Measurements from ENCODE around the gene ADD3.

ADD3 gene

GRCh38 chr10:110151467-110151866 is 143.7 kb downstream of the ADD3 start:
- Histone ChIP-seq H3K9me3 (ENCODE audit: control insufficient read depth, low read depth, low read length) (no peaks in the 10 kb centered on the region), H3K27me3 (ENCODE audit: control insufficient read depth, insufficient read depth, low read length) (peaks cover 16% of the 10 kb centered on the region), H3K4me3 (ENCODE audit: low read length) (no peak overlapping the region), H3K9ac (ENCODE audit: low read length) (no peak overlapping the region), H3K27ac (ENCODE audit: low read length) (no peak overlapping the region), H3K4me1 (ENCODE audit: control insufficient read depth, low read depth, low read length) (no peaks in the 10 kb centered on the region), H3K36me3 (ENCODE audit: control insufficient read depth, low read depth, low read length) (no peaks in the 10 kb centered on the region)

GRCh38 chr10:110151971-110152370 is 144.2 kb downstream of the ADD3 start:
- H3K27me3 ChIP-seq (ENCODE audit: control insufficient read depth, insufficient read depth, low read length), result peaks cover 18% of the 10 kb centered on the region
- no peaks in the 10 kb centered on the region for H3K9me3 ChIP-seq (ENCODE audit: control insufficient read depth, low read depth, low read length)
- H3K27ac ChIP-seq (ENCODE audit: low read length), result no peak overlapping the region
- H3K9ac ChIP-seq (ENCODE audit: low read length), result no peak overlapping the region
- no peaks in the 10 kb centered on the region for H3K36me3 ChIP-seq (ENCODE audit: control insufficient read depth, low read depth, low read length)
- no peaks in the 10 kb centered on the region for H3K4me1 ChIP-seq (ENCODE audit: control insufficient read depth, low read depth, low read length)
- H3K4me3 ChIP-seq (ENCODE audit: low read length), result no peak overlapping the region

- H3K36me3 ChIP-seq (ENCODE audit: control insufficient read depth, low read depth, low read length), result no peaks in the 10 kb centered on the region
- no peaks in the 10 kb centered on the region for H3K9me3 ChIP-seq (ENCODE audit: control insufficient read depth, low read depth, low read length)
- H3K9ac ChIP-seq (ENCODE audit: low read length), result no peak overlapping the region
- H3K4me3 ChIP-seq (ENCODE audit: low read length), result no peak overlapping the region
- H3K27me3 ChIP-seq (ENCODE audit: control insufficient read depth, insufficient read depth, low read length), result peaks cover 31% of the 10 kb centered on the region
- no peak overlapping the region for H3K27ac ChIP-seq (ENCODE audit: low read length)
- no peaks in the 10 kb centered on the region for H3K4me1 ChIP-seq (ENCODE audit: control insufficient read depth, low read depth, low read length)
These were observed 145.6 kb downstream of the ADD3 start for GRCh38 chr10:110153396-110153795.

- no peaks in the 10 kb centered on the region for H3K4me1 ChIP-seq (ENCODE audit: control insufficient read depth, low read depth, low read length)
- no peak overlapping the region for H3K9ac ChIP-seq (ENCODE audit: low read length)
- no peak overlapping the region for H3K4me3 ChIP-seq (ENCODE audit: low read length)
- no peak overlapping the region for H3K27ac ChIP-seq (ENCODE audit: low read length)
- H3K9me3 ChIP-seq (ENCODE audit: control insufficient read depth, low read depth, low read length), result no peaks in the 10 kb centered on the region
- no peaks in the 10 kb centered on the region for H3K36me3 ChIP-seq (ENCODE audit: control insufficient read depth, low read depth, low read length)
- H3K27me3 ChIP-seq (ENCODE audit: control insufficient read depth, insufficient read depth, low read length), result peaks cover 45% of the 10 kb centered on the region
These were observed 148.3 kb downstream of the ADD3 start for GRCh38 chr10:110156046-110156445.

GRCh38 chr10:110158051-110159005 is 150.5 kb downstream of the ADD3 start:
- H3K27me3 ChIP-seq (ENCODE audit: control insufficient read depth, insufficient read depth, low read length), result peaks cover 59% of the 10 kb centered on the region
- no peak overlapping the region for H3K9ac ChIP-seq (ENCODE audit: low read length)
- H3K9me3 ChIP-seq (ENCODE audit: control insufficient read depth, low read depth, low read length), result no peaks in the 10 kb centered on the region
- H3K36me3 ChIP-seq (ENCODE audit: control insufficient read depth, low read depth, low read length), result no peaks in the 10 kb centered on the region
- peaks cover 6% of the 10 kb centered on the region for H3K4me1 ChIP-seq (ENCODE audit: control insufficient read depth, low read depth, low read length)
- no peak overlapping the region for H3K4me3 ChIP-seq (ENCODE audit: low read length)
- no peak overlapping the region for H3K27ac ChIP-seq (ENCODE audit: low read length)

GRCh38 chr10:110160081-110160480 is 152.3 kb downstream of the ADD3 start:
- H3K4me1 ChIP-seq (ENCODE audit: control insufficient read depth, low read depth, low read length), result peaks cover 14% of the 10 kb centered on the region
- H3K4me3 ChIP-seq (ENCODE audit: low read length), result no peak overlapping the region
- H3K9me3 ChIP-seq (ENCODE audit: control insufficient read depth, low read depth, low read length), result no peaks in the 10 kb centered on the region
- H3K27ac ChIP-seq (ENCODE audit: low read length), result no peak overlapping the region
- H3K9ac ChIP-seq (ENCODE audit: low read length), result no peak overlapping the region
- H3K27me3 ChIP-seq (ENCODE audit: control insufficient read depth, insufficient read depth, low read length), result peaks cover 76% of the 10 kb centered on the region
- H3K36me3 ChIP-seq (ENCODE audit: control insufficient read depth, low read depth, low read length), result no peaks in the 10 kb centered on the region

GRCh38 chr10:110160522-110160921 is 152.7 kb downstream of the ADD3 start:
- Histone ChIP-seq H3K4me3 (ENCODE audit: low read length) (no peak overlapping the region), H3K9ac (ENCODE audit: low read length) (no peak overlapping the region), H3K27me3 (ENCODE audit: control insufficient read depth, insufficient read depth, low read length) (peaks cover 81% of the 10 kb centered on the region), H3K27ac (ENCODE audit: low read length) (no peak overlapping the region), H3K36me3 (ENCODE audit: control insufficient read depth, low read depth, low read length) (no peaks in the 10 kb centered on the region), H3K4me1 (ENCODE audit: control insufficient read depth, low read depth, low read length) (peaks cover 14% of the 10 kb centered on the region), H3K9me3 (ENCODE audit: control insufficient read depth, low read depth, low read length) (no peaks in the 10 kb centered on the region)

GRCh38 chr10:110162741-110163145 is 155.0 kb downstream of the ADD3 start:
- H3K4me1 ChIP-seq (ENCODE audit: control insufficient read depth, low read depth, low read length), result peaks cover 14% of the 10 kb centered on the region
- H3K27ac ChIP-seq (ENCODE audit: low read length), result no peak overlapping the region
- H3K4me3 ChIP-seq (ENCODE audit: low read length), result no peak overlapping the region
- H3K9me3 ChIP-seq (ENCODE audit: control insufficient read depth, low read depth, low read length), result no peaks in the 10 kb centered on the region
- no peak overlapping the region for H3K9ac ChIP-seq (ENCODE audit: low read length)
- peaks cover 93% of the 10 kb centered on the region for H3K27me3 ChIP-seq (ENCODE audit: control insufficient read depth, insufficient read depth, low read length)
- H3K36me3 ChIP-seq (ENCODE audit: control insufficient read depth, low read depth, low read length), result no peaks in the 10 kb centered on the region

- no peak overlapping the region for H3K9ac ChIP-seq (ENCODE audit: low read length)
- H3K4me1 ChIP-seq (ENCODE audit: control insufficient read depth, low read depth, low read length), result peaks cover 16% of the 10 kb centered on the region
- H3K27me3 ChIP-seq (ENCODE audit: control insufficient read depth, insufficient read depth, low read length), result peaks cover 95% of the 10 kb centered on the region
- H3K27ac ChIP-seq (ENCODE audit: low read length), result no peak overlapping the region
- H3K4me3 ChIP-seq (ENCODE audit: low read length), result no peak overlapping the region
- H3K9me3 ChIP-seq (ENCODE audit: control insufficient read depth, low read depth, low read length), result no peaks in the 10 kb centered on the region
- no peaks in the 10 kb centered on the region for H3K36me3 ChIP-seq (ENCODE audit: control insufficient read depth, low read depth, low read length)
These were observed 155.5 kb downstream of the ADD3 start for GRCh38 chr10:110163192-110163773.

GRCh38 chr10:110163841-110164240 is 156.1 kb downstream of the ADD3 start:
- peaks cover 97% of the 10 kb centered on the region for H3K27me3 ChIP-seq (ENCODE audit: control insufficient read depth, insufficient read depth, low read length)
- peaks cover 22% of the 10 kb centered on the region for H3K4me1 ChIP-seq (ENCODE audit: control insufficient read depth, low read depth, low read length)
- no peak overlapping the region for H3K9ac ChIP-seq (ENCODE audit: low read length)
- H3K36me3 ChIP-seq (ENCODE audit: control insufficient read depth, low read depth, low read length), result no peaks in the 10 kb centered on the region
- H3K4me3 ChIP-seq (ENCODE audit: low read length), result no peak overlapping the region
- no peak overlapping the region for H3K27ac ChIP-seq (ENCODE audit: low read length)
- H3K9me3 ChIP-seq (ENCODE audit: control insufficient read depth, low read depth, low read length), result no peaks in the 10 kb centered on the region

GRCh38 chr10:110165239-110165638 is 157.5 kb downstream of the ADD3 start:
- no peak overlapping the region for H3K9ac ChIP-seq (ENCODE audit: low read length)

More at GRCh38 chr10:110165239-110165638, 157.5 kb downstream of the ADD3 start:
- Histone ChIP-seq H3K4me1 (ENCODE audit: control insufficient read depth, low read depth, low read length) (peaks cover 32% of the 10 kb centered on the region), H3K4me3 (ENCODE audit: low read length) (no peak overlapping the region), H3K36me3 (ENCODE audit: control insufficient read depth, low read depth, low read length) (no peaks in the 10 kb centered on the region), H3K9me3 (ENCODE audit: control insufficient read depth, low read depth, low read length) (no peaks in the 10 kb centered on the region), H3K27ac (ENCODE audit: low read length) (no peak overlapping the region), H3K27me3 (ENCODE audit: control insufficient read depth, insufficient read depth, low read length) (peaks cover 98% of the 10 kb centered on the region)
